Measurements from ENCODE around the gene METTL25.

METTL25 gene

DNA sequence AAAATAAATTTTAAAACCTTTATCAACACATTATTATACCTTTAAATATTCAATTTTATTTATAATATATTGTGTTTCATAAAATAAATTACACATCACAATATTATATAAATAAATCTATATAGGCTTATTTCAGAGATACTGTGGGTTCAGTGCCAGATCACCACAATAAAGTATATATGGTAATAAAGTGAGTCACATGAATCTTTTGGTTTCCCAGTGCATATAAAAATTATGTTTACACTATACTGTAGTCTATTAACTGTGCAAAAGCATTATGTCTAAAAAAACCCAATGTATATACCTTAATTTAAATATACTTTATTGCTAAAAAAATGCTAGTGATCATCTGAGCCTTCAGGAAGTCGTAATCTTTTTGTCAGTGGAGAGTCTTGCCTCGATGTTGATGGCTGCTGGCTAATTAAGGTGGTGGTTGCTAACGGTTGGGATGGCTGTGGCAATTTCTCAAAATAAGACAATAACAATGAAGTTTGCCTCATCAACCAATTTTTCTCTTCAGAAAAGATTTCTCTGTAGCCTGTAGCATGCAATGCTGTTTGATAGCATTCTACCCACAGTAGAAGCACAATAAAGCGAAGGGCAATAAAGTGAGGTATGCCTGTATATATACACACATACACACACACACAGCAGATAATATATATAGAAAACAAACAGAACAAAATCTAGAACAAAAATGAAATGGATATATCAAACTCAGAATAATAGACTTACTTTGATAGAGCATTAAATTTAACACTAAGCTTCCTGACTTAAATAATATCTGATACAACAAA lies 32.6 kb upstream of the METTL25 start:
- no peaks in the 10 kb centered on the region for H4K20me1 ChIP-seq (ENCODE audit: insufficient read depth, low read length)
- no peak overlapping the region for H3K4me2 ChIP-seq (ENCODE audit: low read depth, low read length)
- no peaks in the 10 kb centered on the region for H3K79me2 ChIP-seq (ENCODE audit: low read length)
- no peak overlapping the region for H3K4me3 ChIP-seq (ENCODE audit: low read length)
- H3F3A ChIP-seq (ENCODE audit: insufficient read depth, low read length): no peaks in the 10 kb centered on the region
- no peaks in the 10 kb centered on the region for H3K36me3 ChIP-seq (replicated peaks; ENCODE audit: insufficient read depth, low read length)
- H3K9me3 ChIP-seq (replicated peaks; ENCODE audit: insufficient read depth, low read length): no peaks in the 10 kb centered on the region
- no peaks in the 10 kb centered on the region for H3K9me2 ChIP-seq (replicated peaks; ENCODE audit: insufficient read depth, low read length)
- H3K4me1 ChIP-seq (ENCODE audit: low read length): no peaks in the 10 kb centered on the region
- TF ChIP-seq, protein P1, sequence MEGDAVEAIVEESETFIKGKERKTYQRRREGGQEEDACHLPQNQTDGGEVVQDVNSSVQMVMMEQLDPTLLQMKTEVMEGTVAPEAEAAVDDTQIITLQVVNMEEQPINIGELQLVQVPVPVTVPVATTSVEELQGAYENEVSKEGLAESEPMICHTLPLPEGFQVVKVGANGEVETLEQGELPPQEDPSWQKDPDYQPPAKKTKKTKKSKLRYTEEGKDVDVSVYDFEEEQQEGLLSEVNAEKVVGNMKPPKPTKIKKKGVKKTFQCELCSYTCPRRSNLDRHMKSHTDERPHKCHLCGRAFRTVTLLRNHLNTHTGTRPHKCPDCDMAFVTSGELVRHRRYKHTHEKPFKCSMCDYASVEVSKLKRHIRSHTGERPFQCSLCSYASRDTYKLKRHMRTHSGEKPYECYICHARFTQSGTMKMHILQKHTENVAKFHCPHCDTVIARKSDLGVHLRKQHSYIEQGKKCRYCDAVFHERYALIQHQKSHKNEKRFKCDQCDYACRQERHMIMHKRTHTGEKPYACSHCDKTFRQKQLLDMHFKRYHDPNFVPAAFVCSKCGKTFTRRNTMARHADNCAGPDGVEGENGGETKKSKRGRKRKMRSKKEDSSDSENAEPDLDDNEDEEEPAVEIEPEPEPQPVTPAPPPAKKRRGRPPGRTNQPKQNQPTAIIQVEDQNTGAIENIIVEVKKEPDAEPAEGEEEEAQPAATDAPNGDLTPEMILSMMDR (IDR thresholded peaks at IDR 0.05; ENCODE audit: low read length): no peak
- TF ChIP-seq EZH2 (optimal IDR thresholded peaks at IDR 0.05; ENCODE audit: low read depth, low read length) (no peak), EZH2phosphoT487 (IDR thresholded peaks at IDR 0.05; ENCODE audit: low read length) (no peak)
- no peak overlapping the region for H3K27ac ChIP-seq (ENCODE audit: low read length)
- no peaks in the 10 kb centered on the region for H3K27me3 ChIP-seq (replicated peaks; ENCODE audit: insufficient read depth, low read length)
- H3K9ac ChIP-seq (ENCODE audit: low read length): no peak overlapping the region
- no peak for DNase-seq
- H2AFZ ChIP-seq (ENCODE audit: low read length): no peak overlapping the region

GRCh38 chr12:82326905-82327503 lies 31.3 kb upstream of the METTL25 start:
- DNase-seq: peak; percentile 23

DNA sequence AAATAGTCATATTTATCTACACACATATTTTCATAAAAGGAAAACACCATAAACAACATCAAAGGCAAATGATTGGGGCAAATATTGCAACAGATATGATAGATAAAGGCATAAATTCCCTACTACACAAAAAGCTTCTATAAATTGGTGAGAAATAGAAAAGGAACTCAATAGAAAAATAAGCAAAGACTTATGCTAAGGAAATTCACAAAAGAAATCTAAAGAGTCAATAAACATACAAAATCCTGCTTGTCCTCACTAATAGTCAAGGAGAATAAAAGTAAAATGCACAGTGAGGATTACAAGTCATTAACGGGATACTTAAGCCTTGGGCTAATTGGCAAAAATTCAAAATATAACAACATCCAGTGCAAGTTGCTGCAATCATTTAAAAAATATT lies 30.5 kb upstream of the METTL25 start:
- TF ChIP-seq, protein P1 (IDR thresholded peaks at IDR 0.05; ENCODE audit: low read length): no peak
- TF ChIP-seq EZH2 (optimal IDR thresholded peaks at IDR 0.05; ENCODE audit: low read depth, low read length): no peak
- TF ChIP-seq EZH2phosphoT487 (IDR thresholded peaks at IDR 0.05; ENCODE audit: low read length): no peak
- Histone ChIP-seq H3K27me3 (replicated peaks; ENCODE audit: insufficient read depth, low read length) (no peaks in the 10 kb centered on the region), H3K4me1 (ENCODE audit: low read length) (peaks cover 5% of the 10 kb centered on the region; the same call in 1 of the 2 replicates), H3K9ac (ENCODE audit: low read length) (no peak overlapping the region), H3K4me2 (ENCODE audit: low read depth, low read length) (no peak overlapping the region), H3K79me2 (ENCODE audit: low read length) (no peaks in the 10 kb centered on the region), H4K20me1 (ENCODE audit: insufficient read depth, low read length) (no peaks in the 10 kb centered on the region), H3K9me3 (replicated peaks; ENCODE audit: insufficient read depth, low read length) (no peaks in the 10 kb centered on the region), H2AFZ (ENCODE audit: low read length) (no peak overlapping the region), H3K36me3 (replicated peaks; ENCODE audit: insufficient read depth, low read length) (no peaks in the 10 kb centered on the region), H3K27ac (ENCODE audit: low read length) (no peak overlapping the region), H3K9me2 (replicated peaks; ENCODE audit: insufficient read depth, low read length) (no peaks in the 10 kb centered on the region), H3F3A (ENCODE audit: insufficient read depth, low read length) (no peaks in the 10 kb centered on the region), H3K4me3 (ENCODE audit: low read length) (no peak overlapping the region)
- no peak for DNase-seq

More at GRCh38 chr12:82326905-82327503, 31.3 kb upstream of the METTL25 start:
- Histone ChIP-seq H3K27me3 (replicated peaks; ENCODE audit: insufficient read depth, low read length) (no peaks in the 10 kb centered on the region), H3F3A (ENCODE audit: insufficient read depth, low read length) (no peaks in the 10 kb centered on the region), H3K4me2 (ENCODE audit: low read depth, low read length) (no peak overlapping the region), H4K20me1 (ENCODE audit: insufficient read depth, low read length) (no peaks in the 10 kb centered on the region), H2AFZ (ENCODE audit: low read length) (no peak overlapping the region), H3K27ac (ENCODE audit: low read length) (no peak overlapping the region), H3K9ac (ENCODE audit: low read length) (no peak overlapping the region), H3K9me2 (replicated peaks; ENCODE audit: insufficient read depth, low read length) (no peaks in the 10 kb centered on the region), H3K4me3 (ENCODE audit: low read length) (no peak overlapping the region), H3K4me1 (ENCODE audit: low read length) (peaks cover 5% of the 10 kb centered on the region; the same call in 1 of the 2 replicates), H3K36me3 (replicated peaks; ENCODE audit: insufficient read depth, low read length) (no peaks in the 10 kb centered on the region), H3K9me3 (replicated peaks; ENCODE audit: insufficient read depth, low read length) (no peaks in the 10 kb centered on the region), H3K79me2 (ENCODE audit: low read length) (no peaks in the 10 kb centered on the region)
- TF ChIP-seq, protein P1 (IDR thresholded peaks at IDR 0.05; ENCODE audit: low read length): peak; percentile 45
- TF ChIP-seq EZH2 (optimal IDR thresholded peaks at IDR 0.05; ENCODE audit: low read depth, low read length): no peak
- TF ChIP-seq EZH2phosphoT487 (IDR thresholded peaks at IDR 0.05; ENCODE audit: low read length): no peak
